ENCODE measurements around the gene CFAP210.

The CFAP210 gene

GRCh38 chr2:169684135-169684565, 10.1 kb downstream of the CFAP210 start:
- TF ChIP-seq CTCF (IDR thresholded peaks at IDR 0.05) = no peak
- DNase-seq (ENCODE audit: low spot score) = no peak
- Histone ChIP-seq H3K27ac (no peak overlapping the region), H3K4me3 (no peak overlapping the region)

DNA sequence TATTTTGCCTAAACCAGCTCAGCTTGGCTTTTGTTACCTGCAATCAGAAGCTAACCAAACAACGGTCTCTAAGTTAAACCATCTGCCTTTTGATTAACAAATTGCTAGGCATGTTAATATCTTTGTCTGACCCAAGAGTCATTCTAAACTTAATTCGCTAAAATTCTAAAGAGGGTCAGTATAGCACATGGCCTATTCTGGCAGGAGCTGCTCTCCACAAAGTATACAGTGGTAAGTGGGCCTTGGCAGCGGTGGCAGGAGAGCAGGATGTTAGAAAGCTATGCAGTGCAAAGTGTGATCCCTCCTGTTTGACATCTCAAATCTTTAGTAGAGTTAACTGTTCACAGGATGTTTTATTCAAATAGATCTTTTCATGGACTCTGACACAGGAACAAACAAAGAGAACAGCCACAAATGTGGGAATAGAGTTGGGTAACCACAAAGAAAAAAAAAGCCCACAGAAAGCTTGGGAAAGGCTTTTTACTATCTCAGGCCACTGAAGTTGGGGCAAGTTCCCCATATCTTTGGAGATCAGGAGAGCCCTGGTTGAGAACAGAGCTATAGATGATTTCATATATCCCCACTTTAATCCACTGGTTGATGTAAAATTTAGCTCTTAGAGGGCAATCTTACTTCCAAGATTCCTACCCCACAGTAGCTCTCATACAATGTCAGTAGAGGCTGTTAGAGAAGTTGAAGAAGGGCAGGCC, 10.6 kb downstream of the CFAP210 start:
- DNase-seq (ENCODE audit: low spot score) = no peak

DNA sequence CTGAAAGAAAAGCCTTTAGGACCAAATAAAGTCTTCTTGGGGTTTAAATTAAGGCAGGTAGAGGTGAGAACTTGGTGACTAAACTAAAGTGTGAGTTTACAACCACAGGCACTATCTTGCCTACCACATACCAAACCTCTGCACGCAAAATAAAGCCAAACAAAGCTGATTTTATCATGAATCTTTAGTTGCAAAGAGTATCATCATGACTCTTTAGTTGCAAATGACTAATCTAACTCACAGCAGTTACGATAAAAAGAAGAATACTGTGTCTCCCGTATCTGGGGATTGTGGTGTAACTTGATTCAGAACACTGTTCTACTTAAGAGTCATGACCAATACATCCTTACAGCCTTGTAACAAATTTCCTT, 11.2 kb downstream of the CFAP210 start:
- Histone ChIP-seq H3K4me3 (no peak overlapping the region), H3K27ac (no peak overlapping the region)
- no peak for DNase-seq (ENCODE audit: low spot score)
- TF ChIP-seq CTCF (IDR thresholded peaks at IDR 0.05) = no peak

More for the DNA sequence above, 10.6 kb downstream of the CFAP210 start:
- Histone ChIP-seq H3K27ac (no peak overlapping the region), H3K4me3 (no peak overlapping the region)
- no peak for TF ChIP-seq CTCF (IDR thresholded peaks at IDR 0.05)

DNA sequence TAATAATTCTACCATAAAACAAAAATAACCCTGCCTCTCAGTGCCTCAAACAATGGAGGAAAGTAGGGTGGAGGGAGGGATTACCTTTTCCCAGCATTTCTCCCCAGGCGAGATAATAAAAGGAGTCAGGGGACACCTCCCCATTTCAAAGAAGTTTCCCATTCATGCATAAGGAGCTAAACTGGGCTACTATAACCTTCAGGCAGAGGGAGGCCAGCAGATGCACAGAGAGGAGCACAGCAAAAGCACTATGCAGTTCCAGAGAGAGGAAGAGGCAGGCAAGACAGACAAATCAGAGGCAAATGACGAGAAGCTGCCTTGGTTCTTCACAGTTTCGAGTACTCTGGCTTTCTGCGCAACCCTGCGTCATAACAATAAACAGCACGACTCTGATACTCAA, 17.4 kb downstream of the CFAP210 start:
- no peak for DNase-seq (ENCODE audit: low spot score)
- TF ChIP-seq CTCF (IDR thresholded peaks at IDR 0.05) = no peak
- no peak overlapping the region for H3K4me3 ChIP-seq
- H3K27ac ChIP-seq = no peak overlapping the region

DNA sequence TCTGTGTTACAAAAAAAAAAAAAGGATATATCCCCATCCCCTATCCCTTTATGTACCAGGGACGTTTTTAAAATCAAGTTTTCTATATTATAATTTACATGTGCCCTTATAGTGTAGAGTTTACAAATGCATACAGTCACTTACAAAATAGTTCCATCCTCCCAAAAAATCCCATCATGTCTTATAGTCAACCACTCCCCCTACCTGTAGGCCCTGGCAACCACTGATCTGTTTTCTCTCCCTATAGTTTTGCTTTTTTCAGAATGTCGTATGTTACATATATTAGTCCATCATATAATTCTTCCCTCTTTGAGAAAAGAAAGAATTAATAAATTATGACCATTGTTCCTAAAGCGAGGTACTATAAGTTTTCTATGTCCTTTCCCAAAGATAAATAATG, 17.8 kb downstream of the CFAP210 start:
- Histone ChIP-seq H3K4me3 (no peak overlapping the region), H3K27ac (no peak overlapping the region)
- no peak for TF ChIP-seq CTCF (IDR thresholded peaks at IDR 0.05)
- DNase-seq (ENCODE audit: low spot score) = no peak

GRCh38 chr2:169673921-169674320, 20.3 kb downstream of the CFAP210 start:
- no peak overlapping the region for H3K4me3 ChIP-seq
- no peak overlapping the region for H3K27ac ChIP-seq
- TF ChIP-seq CTCF (IDR thresholded peaks at IDR 0.05) = no peak
- no peak for DNase-seq (ENCODE audit: low spot score)

- no peak for DNase-seq (ENCODE audit: low spot score)
- Histone ChIP-seq H3K4me3 (no peak overlapping the region), H3K27ac (no peak overlapping the region)
- no peak for TF ChIP-seq CTCF (IDR thresholded peaks at IDR 0.05)
Observed at GRCh38 chr2:169673106-169673505, 21.1 kb downstream of the CFAP210 start.
